Gastrocnemius medialis (tissue), 4 donors: Measurements from ENCODE around the gene TEX2.

Experiments
- CTCF ChIP-seq, 5 experiments: fragments of 450-650 bp in 3 of 5; fragments of 200-600 bp in 2 of 5; sonication (generic) in 2 of 5; IDR thresholded peaks in 4 of 5; conservative IDR thresholded peaks in 1 of 5; 1 replicate in 4 of 5; 2 replicates in 1 of 5; pipeline ENCODE4 v1.5.1; 2016 to 2019; ENCODE audit warnings: antibody characterized with exemption in 5 of 5, mild to moderate bottlenecking in 3 of 5, moderate library complexity in 3 of 5
- POLR2A ChIP-seq, 2 donors: fragments of 450-650 bp; IDR thresholded peaks; one replicate each; pipeline ENCODE4 v1.6.1; 2017; ENCODE audit warnings: antibody characterized with exemption in 2 of 2, mild to moderate bottlenecking in 2 of 2, moderate library complexity in 2 of 2

- TF ChIP-seq CTCF (IDR thresholded peaks at IDR 0.05 in 4 of 5, conservative IDR thresholded peaks at IDR 0.05 in 1 of 5): peak; percentile 72 to 89 (median 85)
- TF ChIP-seq POLR2A (IDR thresholded peaks at IDR 0.05): no peak
Observed at GRCh38 chr17:64281962-64282752, 19.1 kb upstream of the TEX2 start.
